HG02870 (cell line): Measurements from ENCODE around the gene XRCC2.
"Not testable (repeated sequence)": the region's sequence is repeated elsewhere in the genome, so short reads cannot be mapped to it uniquely, and the experiment has no call there.

Experiments used
- ATAC-seq: cut with Tn5 transposase; IDR thresholded peaks from one replicate; pipeline ENCODE4 v1.9.1; 2021; ENCODE audit warnings: mild to moderate bottlenecking, moderate library complexity; ENCODE audit not compliant: unreplicated experiment

The XRCC2 gene

GRCh38 chr7:152666078-152666477 lies 9.9 kb downstream of the XRCC2 start:
- no peak for ATAC-seq

GRCh38 chr7:152664636-152665035 lies 11.3 kb downstream of the XRCC2 start:
- no peak for ATAC-seq

DNA sequence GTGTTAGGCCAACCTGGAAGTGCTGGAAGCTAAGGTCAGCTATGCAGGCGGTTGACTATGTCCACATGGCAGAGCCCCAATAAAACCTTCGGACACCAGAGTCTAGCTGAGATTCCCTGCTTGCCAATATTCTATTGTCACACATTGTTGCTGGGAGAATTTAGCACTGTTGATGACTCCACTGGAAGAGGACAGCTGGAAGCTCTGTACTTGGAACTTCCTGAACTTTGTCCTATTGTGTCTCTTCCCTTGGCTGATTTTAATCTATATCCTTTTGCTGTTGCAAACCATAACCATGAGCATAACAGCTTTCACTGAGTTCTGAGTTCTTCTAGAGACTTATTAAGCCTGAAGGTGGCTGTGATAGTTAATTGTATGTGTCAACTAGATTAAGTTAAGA lies 12.0 kb downstream of the XRCC2 start:
- ATAC-seq, result no peak

DNA sequence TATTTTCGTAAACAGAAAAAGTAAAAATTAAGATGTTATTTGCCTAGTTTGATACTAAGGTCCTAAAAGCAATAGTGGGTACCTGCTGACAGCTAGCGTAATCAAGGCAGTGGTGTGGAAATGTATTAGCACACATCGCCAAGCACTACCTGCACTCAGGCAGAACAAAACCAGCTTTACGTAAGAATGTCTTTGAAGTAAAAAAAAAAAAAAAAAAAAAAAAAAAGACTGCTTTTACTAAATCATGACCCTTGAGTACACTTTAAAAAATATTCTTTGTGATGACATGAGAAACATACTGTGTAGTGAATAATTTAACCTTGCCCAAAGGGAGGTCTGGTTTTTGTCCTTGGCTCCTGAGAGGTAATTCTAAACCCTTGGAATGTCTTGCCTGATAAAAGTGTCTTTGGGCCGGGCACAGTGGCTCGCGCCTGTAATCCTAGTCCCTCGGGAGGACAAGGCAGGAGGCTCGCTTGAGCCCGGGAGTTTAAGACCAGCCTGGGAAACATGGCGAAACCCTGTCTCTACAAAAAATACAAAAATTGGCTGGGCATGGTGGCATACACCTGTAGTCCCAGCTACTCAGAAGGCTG lies 12.7 kb downstream of the XRCC2 start:
- ATAC-seq, result no peak

- ATAC-seq, result no peak
These were observed 14.5 kb downstream of the XRCC2 start for GRCh38 chr7:152661479-152661878.

DNA sequence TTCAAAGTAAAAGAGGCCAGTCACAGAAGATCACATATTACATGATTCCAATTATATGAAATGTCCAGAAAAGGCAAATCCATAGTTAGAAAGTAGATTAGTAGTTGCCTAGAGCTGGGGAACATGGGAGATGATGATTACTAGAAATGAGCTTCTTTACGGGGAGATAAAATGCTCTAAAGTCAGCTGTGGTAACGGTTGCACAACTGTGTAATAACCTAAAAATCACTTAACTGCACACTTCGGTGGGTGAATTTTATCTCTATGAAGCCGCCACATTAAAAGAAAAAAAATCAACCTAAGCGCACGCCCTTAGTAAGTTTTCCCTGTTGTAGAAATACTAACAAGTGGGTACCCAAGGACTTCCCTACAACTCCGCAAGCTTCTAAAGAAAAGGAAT lies 15.9 kb downstream of the XRCC2 start:
- ATAC-seq, result no peak

GRCh38 chr7:152654971-152655370 lies 21.0 kb downstream of the XRCC2 start:
- ATAC-seq, result no peak

- no peak for ATAC-seq
These were observed 26.7 kb downstream of the XRCC2 start for GRCh38 chr7:152649220-152649619.

GRCh38 chr7:152647009-152647408 lies 28.9 kb downstream of the XRCC2 start:
- no peak for ATAC-seq

DNA sequence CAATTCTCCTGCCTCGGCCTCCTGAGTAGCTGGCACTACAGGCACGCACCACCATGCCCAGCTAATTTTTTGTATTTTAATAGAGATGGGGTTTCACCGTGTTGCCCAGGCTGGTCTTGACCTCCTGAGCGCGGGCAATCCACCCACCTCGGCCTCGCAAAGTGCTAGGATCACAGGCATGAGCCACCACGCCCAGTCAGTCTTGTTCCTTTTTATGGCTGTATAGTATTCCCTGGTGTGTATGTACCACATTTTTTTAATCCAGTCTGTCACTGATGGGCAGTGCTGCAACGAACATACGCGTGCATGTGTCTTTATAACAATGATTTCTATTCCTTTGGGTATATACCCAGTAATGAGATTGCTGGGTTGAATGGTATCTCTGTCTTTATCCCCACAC lies 29.4 kb downstream of the XRCC2 start:
- not testable (repeated sequence) for ATAC-seq

DNA sequence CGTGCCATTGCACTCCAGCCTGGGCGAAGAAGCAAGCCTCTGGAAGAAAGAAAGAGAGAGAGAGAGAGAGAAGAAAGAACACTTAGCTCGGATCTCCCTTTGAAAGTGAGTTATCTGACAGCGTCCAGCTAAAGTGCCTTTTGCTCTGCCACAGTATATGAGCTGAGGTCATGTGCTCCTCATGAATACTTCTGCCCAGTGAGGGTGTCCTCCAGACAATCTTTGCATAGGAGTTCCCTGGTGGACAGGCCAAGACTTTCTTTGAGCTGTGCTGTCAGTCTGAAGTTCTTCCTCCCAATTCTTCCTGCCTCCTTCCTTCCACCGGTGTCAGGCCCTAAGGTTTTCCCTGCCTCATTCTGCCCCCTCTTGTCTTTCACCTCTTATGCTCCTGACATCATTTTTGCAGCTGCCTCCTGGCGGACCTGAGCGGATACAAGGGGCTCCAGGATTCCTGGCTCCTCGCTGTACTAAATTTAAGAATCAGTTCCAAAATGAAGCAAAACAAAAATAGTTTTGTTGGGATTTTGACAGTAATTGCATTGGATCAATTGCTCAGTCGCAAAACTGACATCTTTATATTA lies 31.9 kb downstream of the XRCC2 start:
- ATAC-seq, result no peak

DNA sequence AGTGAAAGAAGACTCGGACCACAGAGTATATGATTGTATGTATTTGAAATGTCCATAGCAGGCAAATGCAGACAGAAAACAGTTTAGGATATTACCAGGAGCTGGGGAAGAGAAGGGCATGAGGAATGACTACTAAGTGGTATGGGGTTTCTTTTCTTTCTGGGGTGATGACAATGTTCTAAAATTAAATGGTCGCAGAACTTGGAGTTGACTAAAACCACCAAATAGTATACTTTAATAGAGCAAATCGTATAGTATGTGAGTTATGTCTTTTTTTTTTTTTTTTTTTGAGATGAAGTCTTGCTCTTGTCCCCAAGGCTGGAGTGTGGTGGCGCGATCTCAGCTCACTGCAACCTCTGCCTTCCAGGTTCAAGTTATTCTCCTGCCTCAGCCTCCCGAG lies 34.6 kb downstream of the XRCC2 start:
- ATAC-seq, result no peak

DNA sequence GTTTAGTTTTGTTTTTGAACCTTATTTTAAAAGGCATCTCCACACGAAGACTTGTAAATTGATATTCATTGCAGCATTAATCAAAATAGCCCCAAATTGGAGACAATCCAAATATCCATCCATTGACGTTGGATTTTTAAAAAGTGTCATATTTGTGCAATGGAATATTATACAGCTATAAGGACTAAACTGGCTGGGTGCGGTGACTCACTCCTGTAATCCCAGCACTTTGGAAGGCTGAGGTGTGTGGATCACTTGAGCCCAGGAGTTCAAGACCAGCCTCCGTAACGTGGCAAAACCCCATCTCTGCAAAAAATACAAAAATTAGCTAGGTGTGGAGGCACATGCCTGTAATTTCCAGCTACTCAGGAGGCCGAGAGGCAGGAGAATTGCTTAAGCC lies 35.1 kb downstream of the XRCC2 start:
- ATAC-seq, result no peak

DNA sequence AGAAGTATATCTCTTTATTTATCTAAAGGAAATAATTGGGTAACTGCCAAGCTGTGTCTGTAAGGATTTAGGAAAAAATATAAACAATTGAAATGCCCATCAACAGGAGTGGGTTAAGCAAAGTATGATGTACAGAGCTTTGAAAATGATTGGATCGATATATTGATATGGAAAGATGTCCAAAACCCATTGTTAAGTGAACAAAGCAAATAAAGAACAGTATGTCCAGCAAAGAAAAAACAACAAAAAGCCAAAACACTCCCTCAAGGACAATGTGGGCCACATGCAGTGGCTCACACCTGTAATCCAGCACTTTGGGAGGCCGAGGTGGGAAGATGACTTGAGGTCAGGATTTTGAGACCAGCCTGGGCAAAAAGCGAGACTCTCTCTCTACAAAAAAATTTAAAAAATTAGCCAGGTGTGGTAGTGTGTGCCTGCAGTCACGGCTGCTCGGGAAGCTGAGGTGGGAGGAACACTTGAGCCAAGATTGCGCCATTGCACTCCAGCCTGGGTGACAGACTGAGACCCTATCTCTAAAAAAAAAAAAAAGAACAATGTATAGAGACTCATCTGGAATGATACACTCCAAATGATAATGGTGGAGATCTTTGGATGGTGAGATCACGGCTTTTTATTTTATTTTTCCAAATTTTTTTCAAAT lies 37.9 kb downstream of the XRCC2 start:
- no peak for ATAC-seq

GRCh38 chr7:152637161-152637560 lies 38.8 kb downstream of the XRCC2 start:
- ATAC-seq, result no peak

GRCh38 chr7:152636441-152636840 lies 39.5 kb downstream of the XRCC2 start:
- no peak for ATAC-seq

DNA sequence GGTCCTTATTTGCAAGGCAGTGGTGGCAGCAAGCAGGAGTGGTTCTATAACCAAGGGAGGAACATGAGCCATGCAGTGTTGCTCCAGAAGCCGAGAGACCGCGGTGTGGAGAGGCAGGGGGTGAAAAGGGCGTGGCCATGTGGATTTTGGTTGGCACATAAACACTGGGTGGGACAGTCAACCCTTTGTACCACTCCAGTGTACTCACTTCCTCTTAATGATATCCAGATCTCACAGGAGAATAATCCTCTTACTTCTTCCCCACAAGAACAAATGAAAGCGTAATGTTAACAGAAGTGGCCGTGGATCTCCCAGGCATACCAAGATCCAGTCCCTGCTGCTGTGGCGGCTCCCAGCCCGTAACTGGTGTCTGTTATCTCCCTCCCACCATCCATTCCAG lies 42.4 kb downstream of the XRCC2 start:
- ATAC-seq, result no peak

DNA sequence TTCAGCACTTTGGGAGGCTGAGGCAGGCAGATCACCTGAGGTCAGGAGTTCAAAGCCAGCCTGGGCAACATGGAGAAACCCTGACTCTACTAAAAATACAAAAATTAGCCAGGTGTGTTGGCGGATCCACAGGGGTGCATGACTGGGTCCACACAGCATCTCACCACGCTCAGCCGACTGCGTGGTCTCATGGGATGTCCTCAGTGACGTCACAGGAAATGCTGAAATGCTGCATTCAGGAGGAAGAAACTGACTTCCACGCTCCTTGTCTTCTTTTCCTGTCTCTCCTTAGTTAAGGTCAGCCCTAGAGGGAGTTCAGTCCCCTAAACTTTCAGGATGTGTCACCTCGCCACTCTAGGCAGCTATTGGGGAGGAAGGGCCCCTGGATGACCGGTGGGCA lies 42.9 kb downstream of the XRCC2 start:
- ATAC-seq, result no peak

DNA sequence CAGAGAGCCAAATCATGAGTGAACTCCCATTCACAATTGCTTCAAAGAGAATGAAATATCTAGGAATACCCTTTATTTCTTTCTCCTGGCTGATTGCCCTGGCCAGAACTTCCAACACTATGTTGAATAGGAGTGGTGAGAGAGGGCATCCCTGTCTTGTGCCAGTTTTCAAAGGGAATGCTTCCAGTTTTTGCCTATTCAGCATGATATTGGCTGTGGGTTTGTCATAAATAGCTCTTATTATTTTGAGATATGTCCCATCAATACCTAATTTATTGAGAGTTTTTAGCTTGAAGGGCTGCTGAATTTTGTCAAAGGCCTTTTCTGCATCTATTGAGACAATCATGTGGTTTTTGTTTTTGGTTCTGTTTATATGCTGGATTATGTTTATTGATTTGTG lies 47.2 kb downstream of the XRCC2 start:
- not testable (repeated sequence) for ATAC-seq

DNA sequence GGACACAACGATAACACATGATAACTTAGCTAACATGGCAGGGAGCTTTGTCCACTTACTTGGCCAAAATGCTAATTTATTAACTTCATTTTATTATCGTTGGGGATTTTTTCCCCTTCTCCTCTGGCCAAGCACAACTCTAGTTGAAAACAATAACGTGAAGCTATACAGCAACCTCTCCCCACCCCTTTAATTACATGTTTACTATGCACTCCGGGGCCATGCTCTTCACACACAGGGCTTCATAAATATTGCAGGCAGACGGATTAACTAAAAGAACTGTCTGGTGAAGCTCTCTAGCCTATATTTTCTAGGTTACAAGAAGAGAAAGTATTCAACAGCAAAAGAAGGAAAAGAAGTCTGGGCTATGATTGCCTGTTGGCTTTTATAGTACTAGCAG lies 51.7 kb downstream of the XRCC2 start:
- no peak for ATAC-seq

DNA sequence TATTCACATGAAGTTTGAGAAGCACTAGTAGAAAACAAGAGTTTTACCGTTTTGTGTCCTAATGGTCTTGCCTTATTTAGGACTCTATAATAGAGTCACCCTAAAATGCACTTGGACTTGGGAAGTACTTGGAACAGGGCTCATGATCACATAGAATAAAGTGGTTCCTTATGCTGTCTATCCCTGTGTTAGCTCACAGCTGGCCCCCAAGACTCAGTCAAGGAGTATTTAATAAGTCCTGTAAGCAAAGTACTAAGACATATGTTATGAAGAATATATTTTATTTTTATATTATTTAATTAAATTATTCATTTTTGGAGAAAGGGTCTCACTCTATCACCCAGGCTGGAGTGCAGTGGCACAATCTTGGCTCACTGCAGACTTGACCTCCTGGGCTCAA lies 54.5 kb downstream of the XRCC2 start:
- no peak for ATAC-seq

DNA sequence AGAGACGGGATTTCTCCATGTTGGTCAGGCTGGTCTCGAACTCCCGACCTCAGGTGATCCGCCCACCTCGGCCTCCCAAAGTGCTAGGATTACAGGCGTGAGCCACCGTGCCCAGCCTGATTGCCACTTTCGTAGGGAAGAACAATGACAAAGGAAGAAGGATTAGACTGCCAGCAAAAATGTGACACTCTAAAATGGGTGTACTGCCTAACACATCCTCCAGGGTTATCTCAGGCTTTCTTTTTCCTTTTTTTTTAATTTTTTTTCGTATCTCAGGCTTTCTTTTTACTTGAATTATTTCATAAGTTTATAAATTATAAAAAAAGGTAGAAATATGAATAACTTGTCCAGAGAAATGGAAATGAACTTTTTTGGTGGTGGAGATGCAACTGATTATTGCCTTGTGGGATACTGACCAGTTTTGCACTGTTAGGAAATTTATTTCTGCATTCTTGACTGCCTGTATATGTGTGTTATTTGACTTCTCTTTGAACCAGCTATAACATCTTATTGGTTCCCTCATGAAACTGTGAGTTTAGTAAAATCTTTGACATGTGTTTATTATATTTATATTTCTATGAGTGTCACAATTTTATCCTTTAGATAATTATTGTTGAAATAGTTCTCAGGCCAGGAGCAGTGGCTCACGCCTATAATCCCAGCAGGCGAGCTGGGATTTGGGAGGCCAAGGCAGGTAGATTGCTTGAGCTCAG lies 56.8 kb downstream of the XRCC2 start:
- ATAC-seq, result no peak
